Activated CD4-positive, alpha-beta T cell treated with anti-CD3 and anti-CD28 coated beads for 1 hour (primary cell): ENCODE data around the gene PMIS2.
"Not testable (repeated sequence)": the region's sequence is repeated elsewhere in the genome, so short reads cannot be mapped to it uniquely, and the experiment has no call there.

Experiments used
- DNase-seq: peaks from one replicate; pipeline ENCODE4 v3.0.0-alpha.2; 2020

Gene PMIS2

GRCh38 chr19:35595026-35595425 lies 9.1 kb downstream of the PMIS2 start:
- not testable (repeated sequence) for DNase-seq

GRCh38 chr19:35595928-35596327 lies 10.0 kb downstream of the PMIS2 start:
- DNase-seq: no peak

GRCh38 chr19:35596366-35596999 lies 10.5 kb downstream of the PMIS2 start:
- DNase-seq: no peak

- no peak for DNase-seq
Observed at GRCh38 chr19:35601971-35602370, 16.0 kb downstream of the PMIS2 start.

- not testable (repeated sequence) for DNase-seq
Observed at GRCh38 chr19:35604436-35604835, 18.5 kb downstream of the PMIS2 start.

GRCh38 chr19:35607170-35607569 lies 21.2 kb downstream of the PMIS2 start:
- DNase-seq: not testable (repeated sequence)

GRCh38 chr19:35607661-35608060 lies 21.7 kb downstream of the PMIS2 start:
- no peak for DNase-seq

- DNase-seq: no peak
Observed at GRCh38 chr19:35608251-35608650, 22.3 kb downstream of the PMIS2 start.

- DNase-seq: no peak
Observed at GRCh38 chr19:35609851-35610353, 23.9 kb downstream of the PMIS2 start.

GRCh38 chr19:35612224-35612558 lies 26.2 kb downstream of the PMIS2 start:
- no peak for DNase-seq

GRCh38 chr19:35612559-35613321 lies 26.8 kb downstream of the PMIS2 start, which contains the start of gene HAUS5:
Gene HAUS5, plus strand, starts transcription at chr19:35612735. Its CDS starts 60 bp downstream, at chr19:35612795.
- peak; percentile 94 for DNase-seq

GRCh38 chr19:35613574-35613973 lies 27.6 kb downstream of the PMIS2 start:
- no peak for DNase-seq

GRCh38 chr19:35615036-35615435 lies 29.1 kb downstream of the PMIS2 start:
- DNase-seq: no peak

- no peak for DNase-seq
Observed at GRCh38 chr19:35618857-35619256, 32.9 kb downstream of the PMIS2 start.

GRCh38 chr19:35619290-35619923 lies 33.4 kb downstream of the PMIS2 start:
- DNase-seq: no peak

- DNase-seq: no peak
Observed at GRCh38 chr19:35620001-35620400, 34.0 kb downstream of the PMIS2 start.

- no peak for DNase-seq
Observed at GRCh38 chr19:35621708-35622107, 35.7 kb downstream of the PMIS2 start.

- no peak for DNase-seq
Observed at GRCh38 chr19:35622750-35623149, 36.8 kb downstream of the PMIS2 start.

- no peak for DNase-seq
Observed at GRCh38 chr19:35623327-35624010, 37.5 kb downstream of the PMIS2 start.

GRCh38 chr19:35628264-35628564 lies 42.2 kb downstream of the PMIS2 start:
- DNase-seq: no peak

GRCh38 chr19:35628565-35629331 lies 42.8 kb downstream of the PMIS2 start, which contains the start of gene RBM42:
Gene RBM42, plus strand, starts transcription at chr19:35629036. Its CDS starts 118 bp downstream, at chr19:35629154.
- peak; percentile 97 for DNase-seq

GRCh38 chr19:35629332-35629633 lies 43.3 kb downstream of the PMIS2 start:
- no peak for DNase-seq
